NCI-H1436 (cell line): ENCODE measurements around the gene PDCL2.
A peak's percentile ranks its signal among the peaks of the same experiment; 100 is the strongest.
"Not testable (repeated sequence)": the region's sequence is repeated elsewhere in the genome, so short reads cannot be mapped to it uniquely, and the experiment has no call there.

Experiments
- DNase-seq: peaks from one replicate; lab custom pipeline; 2025; lab: John Stamatoyannopoulos, UW

The PDCL2 gene

GRCh38 chr4:55588160-55588559 lies 3.9 kb downstream of the PDCL2 start:
- no peak for DNase-seq

- DNase-seq = not testable (repeated sequence)
Observed at GRCh38 chr4:55582773-55583172, 9.3 kb downstream of the PDCL2 start.

DNA sequence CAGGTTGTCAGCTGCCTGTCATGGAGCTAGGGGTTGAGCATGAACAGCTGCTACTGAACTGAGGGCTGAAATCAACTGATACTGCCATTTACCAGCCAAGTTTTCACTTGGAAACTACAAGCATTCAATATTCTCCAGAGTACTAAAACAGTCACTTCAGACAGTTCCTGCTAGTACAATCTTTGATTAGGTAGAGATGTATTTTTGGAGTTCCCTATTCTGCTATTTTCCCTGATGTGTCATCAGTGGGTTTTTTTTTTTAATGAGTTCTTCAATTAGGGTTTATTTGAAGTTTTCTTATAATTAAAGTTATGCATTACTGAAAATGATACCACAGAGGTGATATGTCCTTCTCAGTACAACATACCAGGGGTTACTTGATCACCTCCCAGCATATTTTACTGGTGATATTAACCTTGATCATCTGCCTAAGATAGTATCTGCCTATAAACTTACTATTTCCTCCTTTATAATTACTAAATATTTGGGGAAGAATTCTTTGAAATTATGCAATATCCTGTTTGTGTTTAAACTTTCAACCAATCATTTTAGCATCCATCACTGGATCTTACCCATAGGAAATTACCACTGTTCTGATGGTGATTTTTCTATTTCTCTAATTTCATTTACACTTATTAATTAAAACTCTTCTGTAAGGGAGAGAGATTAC lies 13.6 kb downstream of the PDCL2 start:
- DNase-seq = no peak

DNA sequence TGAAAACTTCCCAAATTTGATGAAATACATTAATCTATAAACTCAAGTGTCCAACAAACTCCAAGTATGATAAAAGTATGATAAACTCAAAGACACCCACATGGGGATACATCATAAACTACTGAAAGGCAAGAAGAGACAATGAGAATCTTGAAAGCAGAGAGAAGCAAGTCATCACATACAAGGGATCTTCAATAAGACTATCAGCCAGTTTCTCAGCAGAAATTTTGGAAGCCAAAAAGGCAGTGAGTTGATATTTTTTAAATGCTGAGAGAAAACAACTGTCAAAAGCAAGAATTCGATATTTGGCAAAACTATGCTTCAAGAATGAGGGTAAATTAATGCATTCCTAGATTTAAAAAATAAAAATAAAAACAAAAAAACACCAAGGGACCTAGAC lies 16.5 kb downstream of the PDCL2 start:
- no peak for DNase-seq

GRCh38 chr4:55574252-55574651 lies 17.8 kb downstream of the PDCL2 start:
- DNase-seq = no peak

DNA sequence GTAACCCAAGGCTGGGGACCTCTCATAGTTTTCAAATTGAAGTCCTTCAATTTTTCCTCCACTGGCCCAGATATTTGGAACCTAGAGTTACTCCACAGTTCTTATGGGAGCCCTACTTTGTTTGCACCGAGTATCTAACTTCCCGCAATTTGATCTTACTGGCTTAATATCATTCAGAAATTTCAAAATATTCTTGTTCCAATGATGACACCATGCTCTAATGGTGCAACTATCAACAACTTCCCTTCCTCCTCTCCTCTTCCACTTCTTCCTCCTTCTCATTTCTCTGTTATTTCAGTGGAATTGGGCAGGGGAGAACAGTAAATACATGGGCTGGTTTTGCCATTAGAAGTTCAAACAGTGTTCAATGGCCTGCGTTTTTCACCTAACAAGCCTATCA lies 20.2 kb downstream of the PDCL2 start:
- DNase-seq = no peak

GRCh38 chr4:55568905-55569504 lies 23.0 kb downstream of the PDCL2 start:
- no peak for DNase-seq

- no peak for DNase-seq
Observed at GRCh38 chr4:55561889-55562288, 30.2 kb downstream of the PDCL2 start.

GRCh38 chr4:55560096-55560495 lies 31.9 kb downstream of the PDCL2 start:
- DNase-seq = no peak

DNA sequence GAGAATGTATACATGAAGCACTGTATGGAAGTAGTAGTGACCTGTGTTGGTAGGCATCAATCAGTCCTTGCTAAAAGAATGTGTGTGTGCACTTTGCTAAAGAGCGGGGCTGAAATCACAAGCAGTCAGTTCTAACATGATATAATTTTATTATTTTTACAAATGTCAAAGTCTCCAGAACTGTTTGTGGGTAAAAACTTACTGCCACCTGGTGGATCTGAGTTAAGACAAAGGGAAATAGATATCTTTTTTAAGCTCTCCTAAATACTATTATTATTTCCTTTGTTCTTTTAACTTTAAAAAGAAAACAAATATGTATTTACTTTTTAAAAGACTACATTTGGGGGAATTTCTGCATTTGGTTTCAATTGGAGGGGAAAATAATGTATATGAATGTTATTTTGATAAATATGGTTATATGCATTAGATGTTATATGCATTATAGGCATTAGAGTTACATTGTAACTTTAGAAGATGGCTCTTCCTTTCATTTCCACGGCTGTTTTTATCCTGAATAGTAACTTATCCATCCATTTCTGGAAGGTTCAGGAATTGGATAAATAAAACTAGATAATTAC lies 37.5 kb downstream of the PDCL2 start:
- no peak for DNase-seq

DNA sequence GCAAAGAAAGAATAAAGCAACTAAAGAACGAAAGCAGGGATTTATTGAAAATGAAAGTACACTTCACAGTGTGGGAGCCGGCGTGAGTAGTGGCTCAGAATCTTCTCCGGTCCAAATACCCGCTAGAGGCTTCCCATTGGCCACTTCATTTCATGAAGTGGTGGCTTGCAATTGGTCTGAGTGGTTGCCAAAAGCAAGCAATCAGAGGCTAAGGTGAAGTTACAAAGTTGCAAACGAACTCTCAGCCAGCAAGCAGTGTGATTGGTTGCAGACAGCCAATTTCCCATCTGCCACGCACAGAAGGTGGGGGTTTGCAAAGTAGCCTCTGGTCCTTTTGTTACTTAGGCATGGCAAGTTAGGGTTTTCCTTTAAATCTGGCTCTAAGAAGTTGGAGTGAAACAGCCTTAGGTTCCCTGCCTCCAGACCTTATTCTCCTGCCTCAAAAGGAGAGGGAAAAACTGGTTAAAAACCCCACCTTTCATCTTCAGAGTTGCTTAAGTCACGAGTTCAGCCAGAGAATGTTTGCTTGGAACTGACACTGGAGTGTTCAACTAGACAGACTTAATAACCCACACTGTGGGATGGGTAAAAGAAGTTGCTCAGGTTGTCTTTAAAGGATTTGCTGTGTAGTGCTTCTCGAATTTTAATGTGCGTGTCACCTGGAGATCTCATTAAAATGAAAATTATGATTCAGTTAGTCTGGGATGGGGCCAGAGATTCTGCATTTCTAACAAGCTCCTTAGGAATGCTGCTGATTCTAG lies 38.4 kb downstream of the PDCL2 start:
- DNase-seq = no peak

DNA sequence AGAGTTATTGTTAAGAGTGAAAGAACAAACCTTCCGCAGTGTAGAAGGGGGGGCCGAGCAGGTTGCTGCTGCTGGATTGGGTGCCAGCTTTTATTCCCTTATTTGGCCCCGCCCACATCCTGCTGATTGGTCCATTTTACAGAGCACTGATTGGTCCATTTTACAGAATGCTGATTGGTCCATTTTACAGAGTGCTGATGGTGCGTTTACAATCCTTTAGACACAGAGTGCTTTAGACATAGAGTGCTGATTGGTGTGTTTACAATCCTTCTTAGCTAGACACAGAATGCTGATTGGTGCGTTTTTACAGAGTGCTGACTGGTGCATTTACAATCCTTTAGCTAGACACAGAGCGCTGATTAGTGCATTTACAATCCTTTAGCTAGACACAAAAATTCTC lies 40.1 kb downstream of the PDCL2 start:
- DNase-seq = not testable (repeated sequence)

DNA sequence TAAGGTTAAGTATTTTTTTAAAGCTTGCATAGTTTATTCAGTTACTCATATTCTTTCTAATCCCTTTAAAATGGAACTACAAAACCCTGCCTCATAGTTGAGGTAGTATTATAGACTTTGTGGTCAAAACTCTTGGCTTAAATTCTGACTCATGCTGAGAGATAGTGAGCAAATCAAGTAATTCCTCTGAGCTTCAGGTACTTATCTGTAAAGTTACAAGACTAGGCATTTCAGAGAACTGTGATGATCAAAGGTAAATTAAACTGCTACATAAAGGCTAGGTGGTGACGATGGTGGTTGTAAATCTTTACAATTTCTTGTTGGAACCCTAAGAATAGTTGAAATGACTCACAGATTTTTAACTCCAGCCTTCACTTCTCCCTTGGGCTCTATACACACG lies 42.2 kb downstream of the PDCL2 start:
- DNase-seq = no peak

GRCh38 chr4:55547918-55548317 lies 44.1 kb downstream of the PDCL2 start:
- no peak for DNase-seq

- DNase-seq = no peak
Observed at GRCh38 chr4:55547466-55547770, 44.6 kb downstream of the PDCL2 start.

DNA sequence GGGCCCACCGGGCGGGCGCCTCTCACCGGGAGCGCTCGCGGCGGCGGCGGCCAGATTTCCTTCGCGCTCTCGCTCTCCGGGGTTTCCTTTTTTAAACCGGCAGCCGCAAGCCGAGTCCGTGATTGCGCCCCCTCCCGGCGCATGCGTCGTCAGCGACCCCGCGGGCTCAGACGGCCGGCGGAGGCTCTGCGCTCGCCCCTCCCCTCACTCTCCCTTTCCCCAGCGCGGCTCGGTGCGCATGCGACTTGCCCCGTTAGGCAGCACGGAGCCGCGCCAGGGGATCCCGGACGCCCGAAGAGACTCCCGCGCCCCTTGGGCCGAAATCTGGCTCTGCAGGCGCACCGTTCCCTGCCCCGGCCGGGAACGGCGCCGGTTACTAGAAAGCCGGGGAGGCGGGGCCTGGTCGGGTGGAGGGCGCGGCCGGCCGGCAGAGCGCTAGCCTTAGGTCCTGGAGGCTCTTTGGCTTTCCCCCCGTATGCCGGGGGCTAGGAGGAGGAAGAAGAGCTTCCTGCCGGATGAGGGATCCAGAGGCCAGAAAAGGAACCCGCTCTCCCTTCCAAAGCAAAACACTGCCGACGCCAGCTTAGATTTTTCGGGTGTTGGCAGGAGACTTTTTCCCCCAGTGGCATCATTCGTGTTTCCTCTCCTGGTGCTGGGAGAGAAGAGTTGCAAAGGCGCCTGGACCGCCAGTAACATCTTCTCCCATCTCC lies 45.1 kb downstream of the PDCL2 start, which contains the start of gene CLOCK:
TSS of gene CLOCK (minus strand) at position 154 of the 710 bp plus-strand sequence. CDS start 64,124 bp downstream, outside the sequence.
- peak; percentile 80 for DNase-seq

GRCh38 chr4:55546506-55546755 lies 45.6 kb downstream of the PDCL2 start:
- DNase-seq = no peak

GRCh38 chr4:55545641-55546505 lies 46.2 kb downstream of the PDCL2 start:
- DNase-seq = peak; percentile 67

DNA sequence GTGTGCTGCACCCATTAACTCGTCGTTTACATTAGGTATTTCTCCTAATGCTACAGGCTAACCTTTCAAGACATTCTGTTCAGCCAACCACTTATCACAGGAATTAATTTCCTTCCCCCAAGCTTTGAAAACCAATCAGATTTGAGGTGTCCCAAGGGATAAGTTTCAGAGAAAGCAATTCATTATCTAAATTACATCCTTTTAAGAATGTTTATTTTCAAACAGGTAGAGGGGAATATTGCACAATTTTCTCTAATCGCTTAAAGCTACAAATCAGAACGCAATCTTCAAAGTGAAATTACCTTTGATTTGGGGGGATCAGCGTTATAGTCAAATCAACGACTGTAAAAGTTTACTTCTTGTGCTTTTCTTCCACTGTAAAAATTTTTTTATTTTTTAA lies 46.9 kb downstream of the PDCL2 start:
- peak; percentile 52 for DNase-seq

DNA sequence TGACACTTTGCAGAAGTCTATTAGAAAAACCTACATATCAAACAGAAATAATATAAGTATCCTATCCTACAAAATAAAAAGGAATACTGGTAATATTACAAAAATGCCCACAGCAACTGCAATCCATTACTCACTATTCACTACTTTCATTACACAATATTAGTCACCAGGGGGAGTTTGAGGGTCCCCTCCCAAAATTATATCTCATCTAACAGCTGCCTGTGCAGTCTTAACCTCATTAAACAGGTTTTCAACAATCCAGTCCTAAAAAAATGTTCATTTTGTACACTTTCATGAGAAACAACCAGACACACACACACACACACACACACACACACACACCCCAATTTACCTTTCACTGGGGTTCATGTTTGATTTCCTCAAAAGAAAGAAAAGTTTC lies 48.2 kb downstream of the PDCL2 start:
- DNase-seq = no peak

DNA sequence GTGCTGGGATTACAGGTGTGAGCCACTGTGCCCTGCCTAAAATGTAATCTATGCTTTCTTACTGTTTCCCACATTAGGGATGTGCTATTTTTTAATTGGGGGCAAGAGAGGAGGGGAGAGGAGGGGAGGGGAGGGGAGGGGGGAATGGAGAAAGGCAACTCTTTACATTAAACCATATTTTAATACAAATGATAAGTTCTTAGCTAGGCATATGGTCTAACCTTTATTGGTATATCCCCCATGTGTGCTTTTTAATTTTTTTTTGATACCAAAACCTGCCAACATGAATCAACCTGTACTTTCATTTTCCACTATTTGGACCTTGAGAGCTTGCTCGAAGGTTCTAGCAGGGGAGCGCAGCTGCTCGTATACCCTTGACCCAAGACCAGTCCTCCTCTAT lies 51.8 kb downstream of the PDCL2 start:
- no peak for DNase-seq

- DNase-seq = no peak
Observed at GRCh38 chr4:55539658-55540057, 52.4 kb downstream of the PDCL2 start.
